GM12864 (cell line): Measurements from ENCODE around the gene PDGFRB.
A peak's percentile ranks its signal among the peaks of the same experiment; 100 is the strongest.

ENCODE experiments used
- DNase-seq: peaks from one replicate; pipeline ENCODE4 v3.0.0-alpha.2; 2011; ENCODE audit warnings: low read depth
- H3K4me3 ChIP-seq: 2 replicates; pipeline ENCODE4 v1.5.1; 2011; ENCODE audit warnings: mild to moderate bottlenecking, low read depth, low read length, control low read depth
- TF ChIP-seq, protein P1 (sequence below): IDR thresholded peaks from 2 replicates; pipeline ENCODE4 v1.5.1; 2011; ENCODE audit warnings: low read depth, mild to moderate bottlenecking, moderate library complexity, low read length, control low read depth, inconsistent platforms; ENCODE audit errors: missing control alignments

PDGFRB gene

DNA sequence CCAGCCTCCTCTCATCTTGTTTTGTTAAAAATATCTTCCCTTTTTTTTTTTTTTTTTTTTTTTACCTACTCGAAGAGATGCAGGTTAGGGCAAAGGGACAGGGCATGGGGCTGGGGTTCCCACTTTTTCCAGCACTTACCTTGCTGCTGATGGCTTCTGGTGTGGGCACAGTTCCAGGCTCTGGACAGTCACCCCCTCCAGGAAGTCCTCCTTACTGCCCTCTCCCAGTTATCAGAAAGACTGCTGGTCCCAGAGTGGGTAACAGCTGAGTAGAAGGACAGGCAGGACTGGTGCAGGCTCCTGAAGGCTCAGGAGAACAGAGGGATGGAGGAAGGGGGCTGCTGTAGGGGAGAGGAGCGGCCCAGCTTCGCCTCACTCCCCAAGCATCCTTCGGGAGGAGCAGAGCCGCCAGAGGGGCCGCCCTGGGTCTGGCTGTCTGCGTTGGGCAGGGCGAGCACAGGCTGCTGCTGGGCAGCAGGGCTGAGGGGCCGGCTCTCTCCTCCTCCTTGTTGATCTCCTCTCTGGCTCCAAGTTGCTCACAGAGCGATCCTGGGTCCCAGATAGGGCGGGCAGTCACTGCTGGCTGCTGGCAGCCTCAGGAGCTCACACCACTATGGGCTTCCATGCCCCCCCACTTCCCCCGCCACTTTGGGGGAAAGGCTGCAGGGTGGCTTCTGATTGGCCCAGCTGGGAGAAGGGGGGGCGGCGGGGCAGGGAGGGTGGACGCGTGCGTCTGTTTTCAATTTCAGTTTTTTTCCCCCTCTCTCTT is at the start of gene PDGFRB:
Gene PDGFRB, minus strand, starts transcription at position 588 of the 769 bp plus-strand sequence. CDS start 18,798 bp downstream, outside the sequence.
- DNase-seq = no peak
- TF ChIP-seq, protein P1, sequence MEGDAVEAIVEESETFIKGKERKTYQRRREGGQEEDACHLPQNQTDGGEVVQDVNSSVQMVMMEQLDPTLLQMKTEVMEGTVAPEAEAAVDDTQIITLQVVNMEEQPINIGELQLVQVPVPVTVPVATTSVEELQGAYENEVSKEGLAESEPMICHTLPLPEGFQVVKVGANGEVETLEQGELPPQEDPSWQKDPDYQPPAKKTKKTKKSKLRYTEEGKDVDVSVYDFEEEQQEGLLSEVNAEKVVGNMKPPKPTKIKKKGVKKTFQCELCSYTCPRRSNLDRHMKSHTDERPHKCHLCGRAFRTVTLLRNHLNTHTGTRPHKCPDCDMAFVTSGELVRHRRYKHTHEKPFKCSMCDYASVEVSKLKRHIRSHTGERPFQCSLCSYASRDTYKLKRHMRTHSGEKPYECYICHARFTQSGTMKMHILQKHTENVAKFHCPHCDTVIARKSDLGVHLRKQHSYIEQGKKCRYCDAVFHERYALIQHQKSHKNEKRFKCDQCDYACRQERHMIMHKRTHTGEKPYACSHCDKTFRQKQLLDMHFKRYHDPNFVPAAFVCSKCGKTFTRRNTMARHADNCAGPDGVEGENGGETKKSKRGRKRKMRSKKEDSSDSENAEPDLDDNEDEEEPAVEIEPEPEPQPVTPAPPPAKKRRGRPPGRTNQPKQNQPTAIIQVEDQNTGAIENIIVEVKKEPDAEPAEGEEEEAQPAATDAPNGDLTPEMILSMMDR = no peak
- H3K4me3 ChIP-seq = peak within 1 kb of the TSS; percentile 5; the same call in 1 of the 2 replicates

DNA sequence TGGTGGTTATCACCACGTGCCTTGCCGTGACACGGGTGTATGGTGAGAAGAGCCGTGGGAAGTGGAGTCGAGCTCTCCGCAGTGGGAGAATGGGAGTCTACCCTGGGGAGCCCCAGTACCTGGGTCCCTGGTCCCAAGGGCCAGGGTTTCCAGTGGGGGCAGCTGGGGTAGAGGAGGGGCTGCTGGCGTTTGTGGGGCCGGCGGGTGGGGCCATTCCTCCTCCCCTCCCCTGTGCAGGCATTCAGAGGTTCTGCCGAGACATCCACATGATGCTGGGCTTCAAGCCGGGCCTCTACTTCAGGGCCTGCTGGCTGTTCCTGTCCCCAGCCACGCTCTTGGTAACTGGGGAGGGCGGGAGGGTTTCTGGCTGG is 48.9 kb upstream of the PDGFRB start:
- no peak overlapping the region for H3K4me3 ChIP-seq
- no peak for DNase-seq
- TF ChIP-seq, protein P1 = no peak

DNA sequence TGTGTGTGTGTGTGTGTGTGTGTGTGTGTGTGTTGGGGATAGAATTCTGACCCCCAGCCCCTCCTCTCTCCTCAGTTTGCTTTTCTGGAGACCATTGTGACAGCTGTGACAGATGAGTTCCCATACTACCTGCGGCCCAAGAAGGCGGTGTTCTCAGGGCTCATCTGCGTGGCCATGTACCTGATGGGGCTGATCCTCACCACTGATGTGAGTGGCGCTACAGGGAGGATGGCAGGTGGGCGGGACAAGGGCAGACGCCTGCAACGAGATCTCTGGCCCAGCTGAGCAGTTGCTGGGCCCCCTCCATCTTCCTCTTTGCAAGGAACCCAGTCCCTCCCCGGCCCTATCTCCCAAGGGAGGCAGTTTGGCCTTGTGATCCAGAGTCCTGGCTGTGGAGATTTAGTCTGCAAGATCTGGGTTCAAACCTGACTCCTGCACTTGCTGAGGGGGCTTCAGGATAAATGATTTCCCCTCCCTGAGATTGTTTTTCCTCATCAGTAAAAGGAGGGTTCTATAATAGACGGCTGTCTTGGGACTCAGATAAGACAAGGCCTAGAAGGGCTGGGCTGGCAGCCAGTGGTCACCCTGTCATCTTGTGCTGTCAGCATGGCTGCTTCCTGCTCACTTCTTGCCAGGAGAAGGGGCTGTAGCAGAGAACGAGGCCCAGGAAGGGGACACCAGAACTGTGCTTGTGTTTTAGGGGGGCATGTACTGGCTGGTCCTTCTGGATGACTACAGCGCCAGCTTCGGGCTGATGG is 48.4 kb upstream of the PDGFRB start:
- TF ChIP-seq, protein P1 = no peak
- no peak for DNase-seq
- H3K4me3 ChIP-seq = no peak overlapping the region

DNA sequence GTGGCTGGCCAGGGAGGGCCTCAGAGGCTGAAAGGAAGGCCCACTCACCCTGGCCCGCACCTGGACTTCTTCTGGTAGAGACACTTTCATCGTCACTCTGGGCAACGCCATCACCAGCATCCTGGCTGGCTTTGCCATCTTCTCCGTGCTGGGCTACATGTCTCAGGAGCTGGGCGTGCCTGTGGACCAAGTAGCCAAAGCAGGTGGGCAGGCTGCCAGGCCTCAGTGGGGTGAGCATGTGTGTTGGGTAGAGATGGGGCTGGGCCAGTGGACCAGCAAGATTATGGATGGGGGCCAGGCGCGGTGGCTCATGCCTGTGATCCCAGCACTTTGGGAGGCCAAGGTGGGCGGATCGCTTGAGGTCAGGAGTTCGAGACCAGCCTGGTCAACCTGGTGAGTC is 46.9 kb upstream of the PDGFRB start:
- TF ChIP-seq, protein P1 = no peak
- no peak for DNase-seq
- H3K4me3 ChIP-seq = no peak overlapping the region

DNA sequence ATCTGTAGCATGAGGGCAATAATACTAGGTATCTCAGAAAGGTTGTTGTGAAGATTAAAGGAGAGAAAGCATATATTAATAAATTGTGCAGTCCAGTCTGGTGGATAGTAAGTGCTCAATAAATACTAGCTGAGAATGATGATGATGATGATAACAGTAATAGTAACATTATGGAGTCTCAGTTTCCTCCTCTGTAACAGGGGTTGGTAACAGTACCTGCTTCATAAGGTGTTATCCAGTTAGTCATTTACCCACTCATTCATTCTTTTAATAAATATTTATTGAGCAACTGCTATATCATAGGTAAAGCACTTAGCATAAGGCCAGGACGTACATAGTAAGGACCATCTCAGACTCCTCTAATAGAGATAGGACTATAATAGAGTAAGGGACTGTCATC is 41.8 kb upstream of the PDGFRB start:
- H3K4me3 ChIP-seq = no peak overlapping the region
- DNase-seq = no peak
- TF ChIP-seq, protein P1 = no peak

DNA sequence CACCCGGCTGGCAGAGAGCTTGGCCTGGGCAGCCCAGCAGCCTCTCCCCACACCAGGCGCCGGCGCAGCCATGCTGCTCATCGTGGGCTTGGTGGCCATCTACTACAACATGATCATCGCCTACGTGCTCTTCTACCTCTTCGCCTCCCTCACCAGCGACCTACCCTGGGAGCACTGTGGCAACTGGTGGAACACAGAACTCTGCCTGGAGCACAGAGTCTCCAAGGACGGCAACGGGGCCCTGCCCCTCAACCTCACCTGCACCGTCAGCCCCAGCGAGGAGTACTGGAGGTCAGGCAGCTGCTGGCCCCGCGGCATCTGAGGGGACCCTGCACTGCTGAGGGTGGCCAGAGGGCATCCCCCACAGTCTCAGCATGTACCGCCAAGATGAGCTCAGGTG is 41.3 kb upstream of the PDGFRB start:
- H3K4me3 ChIP-seq = no peak overlapping the region
- TF ChIP-seq, protein P1 = no peak
- DNase-seq = no peak
